ENCODE results near the gene SEMA6A.

- TF ChIP-seq CTCF (IDR thresholded peaks at IDR 0.05 in 4 of 5, conservative IDR thresholded peaks at IDR 0.05 in 1 of 5) (no peak), POLR2A (IDR thresholded peaks at IDR 0.05) (no peak)
Observed at GRCh38 chr5:116438979-116439554, 135.6 kb downstream of the SEMA6A start.

Measured in gastrocnemius medialis (tissue), 4 donors.